Adrenal gland (tissue), 12 donors: ENCODE measurements around the gene WLS. TPM values are rescaled to one million over a fixed set of nuclear protein-coding genes. Genes with fewer than 3 reads are reported as not detected.
"Not testable (repeated sequence)": the region's sequence is repeated elsewhere in the genome, so short reads cannot be mapped to it uniquely, and the experiment has no call there.

ENCODE experiments used
- DNase-seq, 7 donors: peaks; one replicate each; pipeline ENCODE4 v3.0.0-alpha.2; 2019 to 2020
- H3K27ac ChIP-seq, 5 donors: fragments of 200-600 bp; sonication (generic) in 4 of 5; 1 replicate in 3 of 5; 2 replicates in 2 of 5; pipeline versions ENCODE4 v1.5.1 to v1.8.0; 2016 to 2020; ENCODE audit warnings: mild to moderate bottlenecking in 1 of 5
- H3K27me3 ChIP-seq: fragments of 200-600 bp; 2 replicates; pipeline ENCODE4 v1.8.0; 2021
- H3K36me3 ChIP-seq, 2 donors: fragments of 200-600 bp; replicated peaks in 1 of 2; 1 replicate in 1 of 2; 2 replicates in 1 of 2; pipeline versions ENCODE4 v1.5.1 to v1.8.0; 2018 to 2022
- H3K4me1 ChIP-seq, 2 donors: fragments of 200-600 bp; replicated peaks in 1 of 2; 1 replicate in 1 of 2; 2 replicates in 1 of 2; pipeline versions ENCODE4 v1.5.1 to v1.8.0; 2018 to 2021
- H3K4me3 ChIP-seq, 4 donors: fragments of 200-600 bp; sonication (generic) in 3 of 4; one replicate each; pipeline ENCODE4 v1.5.1; 2016 to 2018
- H3K9me3 ChIP-seq, 3 donors: fragments of 200-600 bp; sonication (generic) in 1 of 3; replicated peaks in 1 of 3; 1 replicate in 2 of 3; 2 replicates in 1 of 3; pipeline versions ENCODE4 v1.5.1 to v1.8.0; 2016 to 2021
- POLR2A ChIP-seq, 2 donors: fragments of 450-650 bp; IDR thresholded peaks; one replicate each; pipeline ENCODE4 v1.6.1; 2017; ENCODE audit warnings: antibody characterized with exemption in 2 of 2, mild to moderate bottlenecking in 2 of 2, moderate library complexity in 1 of 2
- WGBS, 4 donors: extraction: QIAGEN DNeasy Blood & Tissue Kit in 2 of 4; methylation state at CpG; one replicate each; pipeline versions ENCODE4 v1.1.5 to v1.1.7; 2013 to 2017; 5-methylcytosine and 5-hydroxymethylcytosine counted together
- intact Hi-C, 2 donors: fragments of 100-400 bp; cut with DNase I; formaldehyde crosslinking; loops; one replicate each; pipeline versions ENCODE4 v1.14.1 to v1.15.0; 2022 to 2023
- polyA plus RNA-seq, 3 donors: library from polyadenylated mRNA; stranded (reverse); fragments of 200-250 nt in 2 of 3; fragments of 350-450 nt in 1 of 3; fragmentation: Illumina TruSeq in 1 of 3; extraction: RNeasy Lipid Tissue Mini Kit (QIAGEN cat#74804) in 1 of 3; gene quantifications; one replicate each; pipeline ENCODE4 v1.2.3, GENCODE V29; 2013 to 2014
- total RNA-seq, 9 donors: library from RNA; depleted of rRNA in 4 of 9; stranded (reverse); fragments of >200 nt in 4 of 9; fragments of 120-200 nt in 1 of 9; fragmentation: NEBNext Ultra II Directional in 1 of 9; extraction: Animal tissue kit (Norgen Biotek cat#: 25700) in 1 of 9; gene quantifications; one replicate each; pipeline versions ENCODE4 v1.1.0 to v1.2.4, GENCODE V29; 2013 to 2023
- TF ChIP-seq, protein P1 (sequence below), 6 experiments: fragments of 450-650 bp in 4 of 6; fragments of 200-600 bp in 2 of 6; sonication (generic) in 1 of 6; IDR thresholded peaks; 1 replicate in 5 of 6; 2 replicates in 1 of 6; pipeline versions ENCODE4 v1.5.1 to v1.8.0; 2016 to 2021; ENCODE audit warnings: antibody characterized with exemption in 6 of 6, mild to moderate bottlenecking in 2 of 6, moderate library complexity in 1 of 6
- donor health status: healthy with polysubstance abuse.
- donor health status: Bipolar disorder and iron deficiency.
- donor health status: DM: yes; HTN: yes; CAD: no.
- donor health status: DM: no; HTN: no; CAD: no.
- donor health status: DM: no; HTN: no; CAD: no.
- donor health status: DM: yes; HTN: yes; CAD: no.

The WLS gene
- total and polyA plus RNA-seq, 12 donors, result 28.7 to 114 (median 59.5) TPM

DNA sequence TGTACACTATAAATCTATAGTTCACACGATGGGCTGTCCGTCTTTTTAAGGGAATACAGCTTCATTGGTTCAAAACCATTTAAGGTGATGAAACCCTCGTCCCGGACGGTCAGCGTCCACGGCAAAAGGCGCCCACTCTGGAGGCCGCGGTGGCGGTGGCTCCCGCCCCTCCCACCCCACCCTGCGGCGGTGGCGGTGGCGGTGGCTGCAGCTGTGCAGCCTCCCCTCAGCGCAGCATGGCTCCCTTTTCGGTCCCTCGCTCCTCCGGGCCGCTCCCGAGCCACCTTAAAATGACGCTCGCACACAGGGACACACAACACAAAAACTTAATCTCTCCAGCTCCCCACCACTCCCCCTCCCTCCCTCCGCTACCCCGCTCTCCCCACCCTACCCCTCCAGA lies 69.1 kb downstream of the WLS start:
- Histone ChIP-seq H3K27me3 (no peaks in the 10 kb centered on the region), H3K27ac (no peak overlapping the region), H3K9me3 (no peaks in the 10 kb centered on the region), H3K4me3 (no peak overlapping the region), H3K36me3 (peaks cover 0 to 4% of the 10 kb centered on the region in 2 donors), H3K4me1 (no peaks in the 10 kb centered on the region)
- intact Hi-C loops, result no loop called here
- no peak for DNase-seq
- 90 to 99% (median 95%) methylated on average over 26 of the region's 26 CpGs for WGBS, 4 donors
- no peak for TF ChIP-seq POLR2A (IDR thresholded peaks at IDR 0.05)
- TF ChIP-seq, protein P1, sequence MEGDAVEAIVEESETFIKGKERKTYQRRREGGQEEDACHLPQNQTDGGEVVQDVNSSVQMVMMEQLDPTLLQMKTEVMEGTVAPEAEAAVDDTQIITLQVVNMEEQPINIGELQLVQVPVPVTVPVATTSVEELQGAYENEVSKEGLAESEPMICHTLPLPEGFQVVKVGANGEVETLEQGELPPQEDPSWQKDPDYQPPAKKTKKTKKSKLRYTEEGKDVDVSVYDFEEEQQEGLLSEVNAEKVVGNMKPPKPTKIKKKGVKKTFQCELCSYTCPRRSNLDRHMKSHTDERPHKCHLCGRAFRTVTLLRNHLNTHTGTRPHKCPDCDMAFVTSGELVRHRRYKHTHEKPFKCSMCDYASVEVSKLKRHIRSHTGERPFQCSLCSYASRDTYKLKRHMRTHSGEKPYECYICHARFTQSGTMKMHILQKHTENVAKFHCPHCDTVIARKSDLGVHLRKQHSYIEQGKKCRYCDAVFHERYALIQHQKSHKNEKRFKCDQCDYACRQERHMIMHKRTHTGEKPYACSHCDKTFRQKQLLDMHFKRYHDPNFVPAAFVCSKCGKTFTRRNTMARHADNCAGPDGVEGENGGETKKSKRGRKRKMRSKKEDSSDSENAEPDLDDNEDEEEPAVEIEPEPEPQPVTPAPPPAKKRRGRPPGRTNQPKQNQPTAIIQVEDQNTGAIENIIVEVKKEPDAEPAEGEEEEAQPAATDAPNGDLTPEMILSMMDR (IDR thresholded peaks at IDR 0.05), result no peak

DNA sequence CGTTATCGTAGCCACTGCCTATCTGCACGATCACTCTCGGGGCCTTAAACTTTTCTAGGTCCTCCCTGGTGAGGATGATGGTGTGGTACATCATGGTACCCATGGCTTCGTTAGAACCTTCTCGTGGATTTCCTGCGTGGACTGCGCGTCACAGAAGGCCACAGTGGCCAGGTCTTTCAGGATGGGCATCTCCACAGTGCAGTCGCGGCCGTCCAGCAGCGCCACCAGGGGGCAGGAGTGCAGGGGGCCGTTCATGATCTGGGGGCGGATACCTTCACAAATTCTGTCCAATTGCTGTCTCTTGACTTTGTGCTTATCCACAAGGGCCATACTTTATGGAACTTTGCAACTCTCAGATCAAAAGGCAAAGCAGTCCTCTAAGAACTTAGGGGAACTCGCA lies 69.6 kb downstream of the WLS start:
- no peak overlapping the region for H3K27ac ChIP-seq
- 93 to 97% (median 95%) methylated on average over 15 to 16 of the region's 16 CpGs for WGBS, 4 donors
- no peak overlapping the region for H3K4me3 ChIP-seq
- intact Hi-C loops, result no loop called here
- H3K4me1 ChIP-seq, result no peaks in the 10 kb centered on the region
- no peak for DNase-seq
- H3K27me3 ChIP-seq, result no peaks in the 10 kb centered on the region
- TF ChIP-seq, protein P1 (IDR thresholded peaks at IDR 0.05), result no peak
- TF ChIP-seq POLR2A (IDR thresholded peaks at IDR 0.05), result no peak
- H3K9me3 ChIP-seq, result no peaks in the 10 kb centered on the region
- peaks cover 0 to 9% of the 10 kb centered on the region in 2 donors for H3K36me3 ChIP-seq

GRCh38 chr1:68161672-68162071 lies 70.7 kb downstream of the WLS start:
- H3K9me3 ChIP-seq, DNase-seq, H3K27me3 ChIP-seq, H3K4me3 ChIP-seq, intact Hi-C loops, H3K4me1 ChIP-seq, H3K27ac ChIP-seq: not testable (repeated sequence)
- WGBS, 4 donors, result 90 to 96% (median 93%) methylated on average over 12 of the region's 12 CpGs
- peaks cover 0 to 12% of the 10 kb centered on the region in 2 donors for H3K36me3 ChIP-seq

GRCh38 chr1:68160935-68161334 lies 71.4 kb downstream of the WLS start:
- H3K4me3 ChIP-seq, DNase-seq, H3K27me3 ChIP-seq, H3K9me3 ChIP-seq, H3K27ac ChIP-seq, intact Hi-C loops, H3K4me1 ChIP-seq: not testable (repeated sequence)
- H3K36me3 ChIP-seq, result peaks cover 0 to 12% of the 10 kb centered on the region in 2 donors
- 72 to 81% (median 76%) methylated on average over 2 of the region's 2 CpGs for WGBS, 4 donors

DNA sequence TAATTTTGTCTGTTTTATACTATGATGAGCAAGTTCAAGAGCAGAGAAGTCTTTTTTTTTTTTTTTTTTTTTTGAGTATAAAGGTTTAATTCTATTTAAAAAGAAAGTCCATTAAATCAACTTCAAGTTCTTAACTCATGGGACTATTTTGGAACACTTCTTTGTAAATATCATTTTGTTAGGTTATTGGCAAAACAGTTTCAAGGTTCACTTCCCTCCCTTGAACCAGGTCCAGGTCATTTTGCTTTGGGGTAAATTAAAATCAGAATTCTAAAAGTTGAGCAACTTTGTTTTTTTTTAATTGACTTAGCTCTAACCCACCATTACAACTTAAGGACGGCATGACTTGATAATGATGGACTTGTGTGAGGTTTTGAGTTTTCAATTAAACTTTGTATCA lies 72.3 kb downstream of the WLS start:
- Histone ChIP-seq H3K4me1 (no peaks in the 10 kb centered on the region), H3K4me3 (no peak overlapping the region), H3K9me3 (no peaks in the 10 kb centered on the region), H3K27ac (no peak overlapping the region), H3K36me3 (peaks cover 0 to 12% of the 10 kb centered on the region in 2 donors), H3K27me3 (no peaks in the 10 kb centered on the region)
- 66 to 84% (median 76%) methylated on average over 1 of the region's 1 CpG for WGBS, 4 donors
- DNase-seq, result no peak
- TF ChIP-seq POLR2A (IDR thresholded peaks at IDR 0.05), result no peak
- TF ChIP-seq, protein P1 (IDR thresholded peaks at IDR 0.05), result no peak
- intact Hi-C loops, result no loop called here
